Activated T-cell treated with anti-CD3 and anti-CD28 coated beads for 24 hours (primary cell): Measurements from ENCODE around the gene HAVCR1.
"Not testable (repeated sequence)": the region's sequence is repeated elsewhere in the genome, so short reads cannot be mapped to it uniquely, and the experiment has no call there.

Source experiments
- DNase-seq: peaks from one replicate; pipeline ENCODE4 v3.0.0-alpha.2; 2020; ENCODE audit warnings: low read depth

HAVCR1 gene

DNA sequence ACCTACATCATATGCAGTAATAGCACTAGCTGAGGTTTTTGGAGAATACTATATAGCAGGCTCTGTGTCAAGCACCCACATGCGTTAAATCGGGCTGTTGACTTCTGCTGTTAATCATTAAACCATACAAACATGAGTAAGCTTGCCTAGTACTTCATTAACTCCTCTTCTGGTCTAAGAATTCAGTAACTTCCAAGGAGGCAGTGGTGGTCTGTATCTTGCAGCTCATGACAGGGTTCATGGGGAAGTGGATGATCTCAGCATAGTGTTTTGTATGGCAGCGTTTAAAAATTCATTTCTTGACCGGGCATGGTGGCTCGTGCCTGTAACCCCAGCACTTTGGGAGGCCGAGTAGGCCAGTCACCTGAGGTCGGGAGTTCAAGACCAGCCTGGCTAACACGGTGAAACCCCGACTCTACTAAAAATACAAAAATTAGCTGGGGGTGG is at the start of gene HAVCR1:
HAVCR1 (minus strand) TSS at position 24 of the 447 bp plus-strand sequence. CDS start 1,173 bp downstream, outside the sequence.
- DNase-seq = no peak

DNA sequence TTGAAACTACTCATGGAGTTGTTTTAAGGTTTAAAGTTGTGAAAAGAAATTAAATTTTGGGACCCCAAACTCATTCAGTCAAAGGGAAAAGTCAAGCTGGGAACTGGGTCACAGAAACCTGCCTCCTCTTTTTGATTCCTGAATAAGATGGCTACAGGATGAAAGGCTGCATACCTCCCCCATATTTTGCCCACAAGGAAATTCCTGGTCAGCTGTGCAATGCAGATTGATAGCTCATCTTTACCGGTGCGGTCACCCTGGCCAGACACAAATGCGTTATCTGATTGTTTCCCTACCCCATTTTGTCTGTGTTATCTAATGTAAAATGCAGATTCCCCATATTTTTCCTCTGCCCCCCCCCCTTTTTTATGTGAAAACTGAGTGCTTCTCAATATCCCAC is 48.6 kb upstream of the HAVCR1 start:
- DNase-seq = no peak

DNA sequence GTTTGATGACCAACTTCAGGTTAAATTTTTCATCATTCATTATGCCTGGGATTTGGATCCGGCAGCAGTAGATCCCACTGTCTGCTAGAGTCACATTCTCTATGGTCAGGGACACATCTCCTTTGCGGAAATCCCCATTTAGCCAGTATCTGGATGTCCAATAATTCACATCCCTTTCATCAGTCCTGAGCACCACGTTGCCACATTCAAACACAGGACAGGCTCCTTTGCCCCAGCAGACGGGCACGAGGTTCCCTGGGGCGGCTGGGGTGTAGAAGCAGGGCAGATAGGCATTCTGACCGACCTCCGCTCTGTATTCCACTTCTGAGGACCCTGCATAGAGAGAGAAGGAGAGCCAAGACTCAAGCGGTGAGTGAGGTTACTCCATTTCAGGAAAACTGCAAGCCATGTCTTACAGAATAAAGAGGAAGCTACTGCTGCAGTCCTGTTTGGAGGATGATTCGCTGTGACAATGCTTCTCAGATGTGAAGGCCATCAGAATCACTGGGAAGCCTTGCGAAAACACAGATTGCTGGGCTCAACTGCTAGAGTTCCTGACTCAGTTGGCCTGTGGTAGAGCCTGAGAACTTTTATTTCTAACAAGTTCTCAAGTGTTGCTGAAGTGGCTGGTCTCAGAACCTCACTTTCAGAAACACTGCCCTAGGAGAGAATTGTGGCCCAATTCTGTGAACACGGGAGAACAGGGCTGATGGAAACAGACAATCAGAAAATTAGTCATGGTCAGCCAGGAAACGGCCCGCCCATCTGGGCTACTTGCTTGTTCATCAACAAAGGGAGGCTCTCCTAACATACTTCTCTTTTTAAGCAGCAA is 47.9 kb upstream of the HAVCR1 start:
- no peak for DNase-seq

DNA sequence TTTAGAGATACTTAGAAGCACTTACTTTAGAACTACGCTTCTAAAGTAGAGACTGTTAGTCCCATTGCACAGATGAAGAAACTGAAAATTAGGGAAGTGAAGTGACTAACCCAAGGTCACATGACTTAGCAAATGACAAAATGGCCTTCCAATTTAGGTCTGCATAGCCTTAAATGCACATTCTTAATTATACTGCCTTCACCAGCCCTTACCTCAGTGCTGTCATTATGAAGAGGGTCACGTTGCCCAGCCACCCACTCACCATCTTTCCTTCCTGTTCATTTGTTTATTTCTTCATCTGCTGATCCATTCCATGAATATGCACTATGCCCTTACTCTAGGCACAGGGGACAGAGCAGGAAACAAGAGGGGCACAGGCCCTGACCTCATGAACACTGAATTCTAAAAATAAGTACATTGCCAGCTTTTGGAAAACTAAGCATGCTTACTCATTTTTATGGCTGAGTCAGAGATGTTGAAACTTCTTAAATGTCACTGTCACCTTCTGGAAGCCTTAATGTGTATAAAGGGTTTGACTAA is 41.3 kb upstream of the HAVCR1 start:
- peak; percentile 16 for DNase-seq

DNA sequence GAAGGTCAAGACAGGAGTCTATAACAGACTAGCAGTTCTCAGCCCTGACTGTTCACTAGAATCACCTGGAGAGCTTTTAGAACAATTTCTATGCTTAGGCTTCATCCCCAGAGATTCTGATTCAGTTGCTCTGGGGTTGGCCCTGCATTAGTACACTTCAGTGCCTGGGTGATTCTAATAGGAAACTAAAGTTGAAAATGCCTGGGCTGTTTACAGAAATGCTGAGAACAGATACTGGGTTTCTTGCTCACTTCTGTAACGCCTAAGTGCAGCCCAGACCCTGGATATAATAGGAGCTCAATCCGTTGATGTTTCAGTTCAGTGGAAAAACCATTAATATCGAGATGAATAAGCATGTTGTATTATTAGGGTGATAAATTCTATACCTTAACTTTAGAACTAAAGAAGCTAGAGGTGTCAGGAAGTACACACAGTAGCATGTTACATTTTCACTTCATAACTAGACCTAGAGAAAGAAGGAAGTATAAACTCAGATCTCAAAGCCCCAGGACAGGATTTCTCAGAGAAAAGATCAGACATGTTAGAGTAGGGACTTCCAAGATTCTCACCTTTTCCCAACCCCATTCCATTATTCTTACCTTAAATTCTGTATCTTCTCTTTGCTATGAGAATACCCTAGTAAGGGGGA is 29.6 kb upstream of the HAVCR1 start:
- no peak for DNase-seq

DNA sequence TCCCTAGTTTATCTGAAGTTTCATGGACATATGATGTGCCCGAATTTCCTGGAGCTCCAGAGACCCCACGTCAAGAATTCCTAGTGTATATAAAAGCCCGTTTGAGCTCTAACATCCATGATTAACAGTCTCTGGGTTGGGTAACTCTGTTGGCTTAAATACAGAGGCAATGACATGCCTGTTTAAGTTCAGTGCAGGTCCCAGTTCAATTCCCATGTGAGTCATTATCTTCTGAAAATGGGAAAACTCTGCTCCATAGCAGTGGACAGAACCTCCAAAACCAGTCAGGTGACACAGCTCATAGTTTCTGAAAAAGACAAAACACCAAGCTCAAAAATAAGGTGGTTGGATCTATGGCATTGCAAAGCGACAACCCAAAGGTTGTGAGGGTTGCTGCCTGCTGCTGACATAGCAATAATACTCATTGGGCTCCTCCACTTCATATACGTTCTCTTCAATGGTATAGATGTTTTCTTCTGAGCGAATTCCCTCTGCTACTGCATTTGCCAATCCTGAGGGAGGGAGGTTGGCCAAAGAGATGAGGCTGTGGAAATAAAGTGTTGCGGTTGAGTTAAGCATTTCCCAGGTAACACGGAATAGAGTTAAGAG is 27.9 kb upstream of the HAVCR1 start:
- DNase-seq = no peak

DNA sequence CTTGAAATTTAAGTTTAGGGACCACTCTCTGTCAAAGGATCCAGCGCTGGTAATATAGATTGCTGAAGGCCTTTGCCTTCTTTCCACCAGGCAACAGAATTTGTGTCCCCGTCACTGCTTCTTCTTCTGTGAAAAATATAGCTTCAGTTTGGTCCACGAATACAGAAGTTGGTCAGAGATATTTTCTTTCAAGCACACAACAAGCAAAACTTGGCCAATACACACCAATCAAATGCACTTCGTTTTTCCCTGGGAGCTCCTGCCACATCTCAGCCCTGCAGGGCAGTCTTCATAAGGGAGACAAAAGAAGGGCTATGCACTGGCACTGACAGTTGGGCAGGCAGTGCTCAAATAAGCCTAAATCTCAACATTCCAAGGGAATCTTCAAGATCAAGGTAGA is 27.0 kb upstream of the HAVCR1 start:
- DNase-seq = no peak

DNA sequence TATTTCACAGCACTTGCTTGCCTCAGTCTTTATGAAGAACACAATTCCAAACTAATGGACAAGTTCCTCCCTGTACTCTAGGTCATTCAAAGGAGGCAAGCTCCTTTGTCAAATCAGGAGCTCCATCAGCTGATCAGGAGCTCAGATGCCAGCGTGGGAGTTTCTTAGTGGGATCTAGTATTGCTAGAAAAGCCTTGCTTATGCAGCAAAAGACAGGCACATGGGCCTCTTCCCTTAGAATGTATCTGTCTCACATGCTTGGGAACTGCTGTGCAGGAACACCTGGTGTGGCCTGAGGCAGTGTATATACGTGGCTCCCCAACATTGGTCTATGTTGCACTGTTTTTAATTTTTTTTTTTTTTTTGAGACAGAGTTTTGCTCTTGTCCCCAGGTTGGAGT is 21.4 kb upstream of the HAVCR1 start:
- DNase-seq = no peak

DNA sequence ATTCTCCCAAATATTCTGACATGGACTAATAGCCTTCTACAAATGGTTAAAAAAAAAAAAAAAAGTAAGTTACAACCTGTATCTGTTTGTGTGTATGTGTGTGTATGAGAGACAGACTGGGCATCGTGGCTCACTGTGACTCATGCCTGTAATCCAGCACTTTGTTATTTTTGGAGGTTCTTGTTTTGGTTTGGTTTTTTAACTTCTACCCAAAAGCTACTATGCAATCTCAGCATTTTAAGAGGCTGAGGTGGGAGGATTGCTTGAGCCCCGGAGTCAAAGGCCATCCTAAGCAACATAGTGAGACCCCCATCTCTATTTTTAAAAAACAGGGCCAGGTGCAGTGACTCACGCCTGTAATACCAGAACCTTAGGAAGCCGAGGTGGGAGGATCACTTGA is 17.6 kb upstream of the HAVCR1 start:
- DNase-seq = no peak

DNA sequence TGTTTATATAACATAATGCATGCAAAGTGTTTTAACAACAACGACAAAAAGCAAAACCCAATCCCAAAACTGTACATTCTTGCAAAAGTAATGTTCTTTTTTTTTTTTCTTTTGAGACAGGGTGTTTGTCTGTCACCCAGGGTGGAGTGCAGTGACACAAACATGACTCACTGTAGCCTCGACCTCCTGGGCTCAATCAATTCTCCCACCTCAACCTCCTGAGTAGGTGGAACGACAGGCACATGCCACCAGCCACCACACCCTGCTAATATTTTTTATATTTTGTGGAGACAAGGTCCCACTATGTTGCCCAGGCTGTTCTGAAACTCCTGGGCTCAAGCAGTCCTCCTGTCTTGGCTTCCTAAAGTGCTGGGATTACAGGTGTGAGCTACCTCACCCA is 13.6 kb upstream of the HAVCR1 start:
- no peak for DNase-seq

DNA sequence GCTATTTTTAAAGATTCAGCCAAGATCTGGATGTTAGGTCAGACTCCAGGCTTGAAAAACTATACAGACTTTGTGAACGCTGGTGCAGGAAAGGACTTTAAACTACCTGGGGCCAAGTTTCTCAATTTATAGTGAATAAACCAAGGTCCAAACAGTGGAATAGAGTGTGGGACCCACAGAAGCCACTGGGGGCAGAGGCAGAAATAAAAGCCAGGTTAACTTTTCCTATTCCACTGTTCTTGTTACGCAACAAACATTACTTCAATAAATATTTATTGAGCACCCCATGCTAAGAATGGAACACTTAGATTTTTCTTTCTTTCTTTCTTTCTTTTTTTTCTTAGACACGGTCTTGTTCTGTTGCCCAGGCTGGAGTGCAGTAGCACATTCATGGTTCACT is 11.0 kb upstream of the HAVCR1 start:
- no peak for DNase-seq

DNA sequence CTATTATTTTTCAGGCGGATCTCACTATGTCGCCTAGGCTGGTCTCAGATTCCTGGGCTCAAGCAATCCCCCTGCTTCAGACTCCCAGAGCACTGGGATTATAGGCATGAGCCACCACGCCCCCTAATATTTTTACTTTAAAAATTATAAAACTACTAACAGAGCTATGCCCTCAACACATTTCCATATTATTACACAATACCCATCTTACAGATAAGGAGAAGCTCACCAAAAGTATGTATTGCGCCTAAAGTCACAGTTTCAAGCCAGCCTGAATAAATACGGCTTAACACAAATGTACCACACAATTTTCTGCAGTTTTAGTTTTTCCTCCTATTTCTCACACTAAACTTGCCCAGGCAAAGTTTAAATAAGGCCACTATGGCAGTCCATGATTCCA is 9.9 kb upstream of the HAVCR1 start:
- DNase-seq = no peak

DNA sequence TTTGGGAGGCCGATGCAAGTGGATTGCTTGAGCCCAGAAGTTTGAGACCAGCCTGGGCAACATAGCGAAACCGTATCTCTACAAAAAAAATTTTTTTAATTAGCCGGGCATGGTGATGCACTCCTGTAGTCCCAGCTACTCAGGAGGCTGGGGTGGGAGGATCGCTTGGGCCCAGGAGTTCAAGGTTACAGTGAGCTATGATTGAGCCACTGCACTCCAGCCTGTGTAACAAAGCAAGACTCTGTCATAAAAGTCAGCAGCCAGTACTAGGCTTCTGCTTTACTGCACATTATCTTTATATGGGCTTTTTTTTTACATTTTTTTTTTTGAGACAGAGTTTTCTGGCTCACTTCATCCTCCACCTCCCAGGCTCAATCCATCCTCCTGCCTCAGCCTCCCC is 9.4 kb upstream of the HAVCR1 start:
- DNase-seq = no peak

DNA sequence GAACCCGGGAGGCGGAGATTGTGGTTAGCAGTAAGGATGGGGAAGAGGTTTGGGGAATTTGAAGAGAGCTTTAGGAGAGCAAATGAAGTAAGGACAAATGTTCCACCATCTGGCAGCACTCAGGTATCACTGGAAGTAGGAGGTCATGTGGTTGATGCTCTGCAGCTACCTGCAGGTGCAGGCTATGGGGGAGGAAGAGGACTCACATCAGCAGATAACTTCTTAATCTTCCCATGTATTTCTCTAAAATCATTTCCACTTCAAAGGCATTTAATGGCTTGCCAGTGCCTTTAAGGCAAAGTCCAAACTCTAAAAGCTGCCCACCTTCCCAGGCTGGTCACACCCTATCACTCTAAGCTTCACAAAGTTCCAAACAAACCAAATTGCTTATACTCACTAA is 8.1 kb upstream of the HAVCR1 start:
- DNase-seq = no peak

DNA sequence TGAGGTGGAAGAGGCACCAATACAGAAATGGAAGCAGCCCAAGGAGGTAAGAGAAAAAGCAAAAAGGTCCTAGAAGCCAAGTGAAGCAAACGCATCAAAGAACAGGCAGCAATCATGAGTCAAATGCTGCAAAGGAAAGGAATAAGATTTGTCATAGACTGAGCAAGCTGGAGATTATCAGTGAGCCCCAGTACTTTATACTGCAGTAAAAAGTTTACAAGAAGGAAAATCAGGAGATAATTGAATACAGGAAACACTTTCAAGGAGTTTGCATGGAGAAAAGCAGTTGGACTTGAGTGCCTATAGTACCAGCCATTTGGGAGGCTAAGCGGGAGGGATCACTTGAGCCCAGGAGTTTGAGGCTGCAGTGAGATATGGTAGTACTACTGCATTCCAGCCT is 7.2 kb upstream of the HAVCR1 start:
- DNase-seq = no peak

DNA sequence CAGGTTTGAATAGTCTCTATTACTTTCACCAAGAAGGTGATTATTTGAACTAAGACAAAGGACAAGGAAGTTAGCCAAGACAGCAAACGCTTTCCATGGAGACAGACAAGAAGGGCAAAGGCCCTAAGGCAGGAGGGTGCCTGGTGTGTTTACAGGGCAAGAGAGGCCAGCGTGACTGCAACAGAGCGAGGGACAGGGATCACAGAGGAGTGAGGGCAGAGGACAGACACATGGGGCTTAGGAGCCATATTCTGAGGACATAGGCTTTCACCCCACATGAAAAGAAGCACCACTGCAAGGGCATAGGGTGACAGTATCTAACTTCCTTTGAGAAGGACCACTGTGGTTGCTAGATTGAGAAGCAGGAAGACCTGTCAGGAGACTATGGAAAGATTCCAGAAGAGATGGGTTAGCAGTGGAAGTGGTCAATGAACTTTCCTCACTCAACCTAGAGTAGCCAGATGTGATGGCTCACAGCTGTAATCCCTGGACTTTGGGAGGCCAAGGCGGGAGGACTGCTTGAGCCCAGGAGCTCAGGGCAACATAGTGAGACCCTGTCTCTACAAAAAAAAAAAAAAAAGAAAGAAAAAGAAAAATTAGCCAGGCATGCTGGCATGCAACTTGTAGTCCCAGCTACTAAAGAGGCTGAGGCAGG is 5.0 kb upstream of the HAVCR1 start:
- DNase-seq = no peak

DNA sequence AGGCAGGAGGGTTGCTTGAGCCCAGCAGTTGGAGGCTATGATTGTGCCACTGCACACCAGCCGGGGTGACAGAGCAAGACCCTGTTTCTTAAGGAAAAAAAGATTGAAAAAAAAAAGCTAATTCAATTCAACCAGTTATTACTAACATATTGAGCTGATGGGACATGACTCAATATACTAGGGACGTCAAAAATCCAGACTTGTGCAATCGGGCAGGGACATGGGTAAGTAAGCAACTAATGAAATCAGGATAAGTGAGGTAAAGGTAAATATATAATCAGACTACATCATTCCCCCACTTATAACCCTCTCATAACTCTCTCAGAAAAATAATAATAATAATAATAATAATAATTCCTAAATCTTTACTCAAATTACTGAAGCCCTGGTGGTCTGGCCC is 975 bp upstream of the HAVCR1 start:
- DNase-seq = no peak

DNA sequence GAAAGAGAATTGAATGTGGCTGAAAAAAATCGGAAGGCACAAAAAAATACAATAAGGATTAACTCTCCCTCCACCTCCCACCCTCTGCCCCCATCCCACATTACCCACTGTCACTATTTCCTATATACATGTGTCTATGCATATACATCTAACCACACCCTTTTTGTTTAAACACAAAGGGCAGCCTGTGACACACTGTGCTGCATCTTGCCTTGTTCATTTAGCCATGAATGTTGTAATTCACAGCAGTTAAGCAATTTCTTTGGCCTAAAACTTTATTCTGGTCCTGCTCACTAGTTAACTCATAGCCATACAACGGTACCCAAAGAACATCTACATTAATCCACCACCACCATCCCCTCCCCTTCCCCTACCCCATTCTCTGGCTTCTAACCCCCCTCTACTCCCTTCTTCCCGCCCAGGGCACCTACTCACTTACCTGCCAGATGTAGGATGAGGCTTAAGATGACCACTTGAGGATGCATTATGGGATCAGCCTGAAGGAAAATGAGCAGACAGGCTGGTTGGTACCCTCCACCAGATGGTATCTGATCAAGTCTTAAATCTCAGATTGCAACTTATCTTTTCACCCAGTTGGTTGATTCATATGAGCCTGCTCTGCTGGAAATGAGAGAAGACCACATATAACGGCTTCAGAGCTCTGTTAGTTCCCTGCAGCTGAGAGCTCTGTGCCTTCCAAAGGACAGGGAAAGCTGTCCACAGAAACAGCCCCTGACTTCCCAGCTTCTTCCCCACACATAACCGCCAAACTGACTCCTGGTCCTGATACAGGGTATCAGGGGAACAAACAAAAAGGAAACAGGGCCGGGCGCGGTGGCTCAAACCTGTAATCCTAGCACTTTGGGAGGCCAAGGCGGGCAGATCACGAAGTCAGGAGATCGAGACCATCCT is 1.2 kb downstream of the HAVCR1 start:
- no peak for DNase-seq

DNA sequence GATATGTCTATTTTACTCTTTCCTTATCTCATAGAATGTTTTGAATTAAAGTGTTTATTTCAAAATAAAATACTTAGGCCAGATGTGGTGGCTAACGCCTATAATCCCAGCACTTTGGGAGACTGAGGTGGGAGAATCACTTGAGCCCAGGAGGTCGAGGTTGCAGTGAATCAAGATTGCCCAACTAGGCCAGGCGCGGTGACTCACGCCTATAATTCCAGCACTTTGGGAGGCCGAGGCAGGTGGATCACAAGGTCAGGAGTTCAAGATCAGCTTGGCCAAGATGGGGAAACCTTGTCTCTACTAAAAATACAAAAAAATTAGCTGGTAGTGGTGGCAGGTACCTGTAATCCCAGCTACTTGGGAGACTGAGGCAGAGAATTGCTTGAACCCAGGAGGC is 2.1 kb downstream of the HAVCR1 start:
- DNase-seq = not testable (repeated sequence)

DNA sequence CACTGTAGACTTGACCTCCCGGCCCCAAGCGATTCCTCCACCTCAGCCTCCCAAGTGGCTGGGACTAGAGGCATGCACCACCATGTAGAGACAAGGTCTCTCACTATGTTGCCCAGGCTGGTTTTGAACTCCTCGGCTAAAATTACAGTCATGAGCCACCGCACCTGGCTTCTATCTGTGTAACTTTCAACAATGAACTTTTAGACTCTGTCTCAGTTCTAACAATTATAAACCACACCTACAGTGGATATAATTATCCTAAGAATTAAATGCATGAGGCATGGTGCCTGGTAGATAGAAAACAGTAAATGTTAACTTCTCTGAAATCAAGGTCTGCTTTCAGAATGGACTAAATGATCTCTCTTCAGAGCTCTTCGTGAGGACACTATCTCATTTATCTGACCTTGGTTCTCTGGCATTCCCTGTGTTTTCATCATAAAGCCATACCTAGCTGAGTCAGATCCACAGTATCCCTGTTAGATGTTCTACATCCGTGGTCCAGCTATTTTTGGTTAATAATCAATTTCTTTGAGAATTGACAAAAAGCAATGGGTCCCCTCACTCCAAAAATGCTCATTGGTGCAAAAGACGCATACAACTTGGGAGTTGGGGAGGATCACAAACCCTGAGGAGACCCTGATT is 7.2 kb downstream of the HAVCR1 start:
- no peak for DNase-seq

DNA sequence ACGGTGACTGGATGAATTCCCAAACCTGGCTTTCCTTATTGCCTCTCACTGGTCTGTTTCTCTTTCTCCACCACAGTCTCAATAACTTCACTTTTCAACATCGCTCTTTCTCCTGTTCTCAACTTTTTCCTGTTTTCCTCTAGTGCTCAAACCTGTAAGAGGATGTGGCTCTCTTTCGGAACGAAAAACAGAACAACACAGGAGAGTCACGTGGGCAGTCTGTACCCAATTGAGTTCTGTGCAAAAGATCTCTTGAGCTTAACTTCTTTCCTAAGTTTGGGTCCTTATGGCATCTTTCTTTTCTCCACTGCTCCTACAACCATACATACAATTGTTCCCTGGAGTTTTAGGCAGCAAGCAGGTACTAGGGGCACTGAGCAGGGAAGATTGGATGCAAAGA is 8.9 kb downstream of the HAVCR1 start:
- DNase-seq = no peak
